GM08714 (cell line): ENCODE measurements around the gene FOXE3.

Experiments used
- H3K4me3 ChIP-seq: fragments of 200-500 bp; sonication (Bioruptor generic); 2 replicates; pipeline ENCODE4 v1.5.1; 2014; ENCODE audit warnings: mild to moderate bottlenecking, low read length, inconsistent platforms
- ZNF274 ChIP-seq: IDR thresholded peaks from 2 replicates; pipeline ENCODE4 v1.6.1; 2012; ENCODE audit warnings: mild to moderate bottlenecking, low read depth, low read length

The FOXE3 gene

DNA sequence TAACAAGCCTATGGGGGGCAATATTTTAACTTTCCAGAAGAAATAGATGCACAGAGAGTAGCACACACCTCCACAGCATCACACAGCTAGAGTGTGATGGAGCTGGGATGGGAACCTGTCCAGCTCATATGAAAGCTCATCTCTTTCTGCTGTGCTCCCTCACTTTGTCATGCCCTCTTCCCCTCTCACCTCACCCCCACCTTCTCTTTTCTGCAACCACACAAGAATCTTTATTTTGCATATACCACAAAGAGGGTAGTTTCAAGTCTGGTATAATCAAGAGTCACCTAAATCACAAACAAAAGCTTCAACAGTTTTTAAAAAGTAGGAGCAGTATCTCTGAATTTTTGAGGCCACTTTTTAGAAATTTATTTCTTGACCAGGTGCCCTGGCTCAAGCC, 44.4 kb downstream of the FOXE3 start:
- no peak for TF ChIP-seq ZNF274
- no peak overlapping the region for H3K4me3 ChIP-seq

DNA sequence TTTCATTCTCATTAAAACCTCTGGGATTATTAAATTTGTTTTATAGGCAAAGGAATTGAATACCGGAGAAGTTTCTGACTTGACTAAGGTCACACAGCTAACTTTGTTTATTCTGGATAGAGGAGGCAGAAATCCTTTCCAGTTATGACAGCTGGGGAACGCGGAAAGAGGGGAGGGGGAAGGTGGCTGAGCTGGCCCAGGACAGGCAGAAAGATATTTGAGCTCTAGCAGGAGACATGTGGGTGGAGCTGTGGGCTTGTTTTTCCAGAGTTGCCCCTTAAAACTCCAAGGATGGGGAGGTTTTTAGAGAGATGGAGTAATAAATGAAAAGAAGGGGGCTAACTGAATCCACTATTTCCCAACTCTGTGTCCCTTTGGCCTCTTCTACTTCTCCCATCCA, 49.5 kb downstream of the FOXE3 start:
- TF ChIP-seq ZNF274, result no peak
- no peak overlapping the region for H3K4me3 ChIP-seq
